HG03135 (cell line): Measurements from ENCODE around the gene JPT1.
"Not testable (repeated sequence)": the region's sequence is repeated elsewhere in the genome, so short reads cannot be mapped to it uniquely, and the experiment has no call there.

Experiments
- ATAC-seq: cut with Tn5 transposase; IDR thresholded peaks from one replicate; pipeline ENCODE4 v1.9.1; 2021; ENCODE audit warnings: mild to moderate bottlenecking, moderate library complexity; ENCODE audit not compliant: unreplicated experiment

JPT1 gene

DNA sequence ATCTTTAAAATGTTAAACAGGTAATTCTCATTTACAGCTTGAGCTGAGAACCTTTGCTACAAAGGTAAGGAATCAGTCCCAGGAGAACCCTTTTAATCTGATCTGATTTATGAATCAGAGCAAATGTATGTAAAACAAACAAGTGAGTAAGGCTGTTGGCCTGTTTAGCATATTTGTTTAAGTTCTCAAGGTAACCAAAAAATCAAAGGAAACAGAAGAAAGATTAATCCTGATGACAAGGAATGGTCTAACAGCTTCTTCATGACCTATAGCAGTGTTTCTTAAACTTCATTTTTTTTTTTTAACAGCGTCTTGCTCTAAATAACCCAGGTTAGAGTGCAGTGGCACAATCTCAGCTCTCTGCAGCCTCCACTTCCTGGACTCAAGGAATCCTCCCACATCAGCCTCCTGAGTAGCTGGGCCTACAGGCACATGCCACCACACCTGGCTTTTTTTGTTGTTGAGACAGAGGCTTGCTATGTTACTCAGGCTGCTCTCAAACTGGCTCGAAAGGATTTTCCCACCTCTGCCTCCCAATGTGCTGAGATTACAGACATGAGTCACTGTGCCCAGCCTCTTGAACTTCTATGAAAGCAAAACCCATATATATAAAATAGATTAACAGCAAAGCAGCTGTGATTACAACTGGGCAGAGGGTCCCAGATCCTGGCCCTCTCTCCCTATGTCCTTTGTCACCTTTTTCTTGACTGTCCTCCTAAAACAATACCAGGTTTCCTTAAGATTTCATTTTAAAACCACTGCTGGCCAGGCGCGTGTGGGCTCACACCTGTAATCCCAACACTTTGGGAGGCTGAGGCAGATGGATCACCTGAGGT is 5.1 kb upstream of the JPT1 start:
- no peak for ATAC-seq

DNA sequence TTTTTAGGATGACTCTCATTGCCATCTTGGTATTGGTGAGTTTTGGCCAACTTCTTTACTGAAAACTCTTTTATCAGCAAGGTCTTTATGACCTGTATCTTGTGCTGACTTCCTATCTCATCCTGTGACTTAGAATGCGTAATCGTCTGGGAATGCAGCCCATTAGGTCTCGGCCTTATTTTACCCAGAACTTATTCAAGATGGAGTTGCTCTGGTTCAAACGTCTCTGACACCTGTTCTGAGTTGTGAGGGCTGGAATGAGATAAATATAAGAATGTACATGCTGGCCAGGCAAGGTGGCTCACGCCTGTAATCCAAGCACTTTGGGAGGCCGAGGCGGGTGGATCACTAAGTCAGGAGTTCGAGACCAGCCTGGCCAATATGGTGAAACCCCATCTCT is 4.2 kb upstream of the JPT1 start:
- not testable (repeated sequence) for ATAC-seq

DNA sequence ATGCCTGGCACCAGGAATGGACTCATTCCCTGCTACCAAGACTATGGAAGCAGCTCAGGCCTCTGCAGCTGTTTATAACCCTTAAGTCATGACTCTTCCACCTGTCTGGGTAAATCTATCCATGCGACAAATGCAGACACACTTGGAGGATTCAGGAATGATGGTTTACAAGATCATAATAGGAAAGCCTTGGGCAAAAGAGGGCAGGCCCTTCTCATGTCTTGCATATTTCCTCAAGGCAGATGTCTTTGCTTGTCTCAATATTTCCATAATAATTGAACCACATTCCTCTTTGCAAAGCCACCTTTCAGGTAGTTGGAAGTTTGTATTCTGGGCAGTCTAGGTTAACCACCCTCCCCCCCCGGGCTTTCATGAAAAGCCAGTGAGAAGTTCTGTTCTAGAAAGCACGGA is 884 bp upstream of the JPT1 start:
- no peak for ATAC-seq

DNA sequence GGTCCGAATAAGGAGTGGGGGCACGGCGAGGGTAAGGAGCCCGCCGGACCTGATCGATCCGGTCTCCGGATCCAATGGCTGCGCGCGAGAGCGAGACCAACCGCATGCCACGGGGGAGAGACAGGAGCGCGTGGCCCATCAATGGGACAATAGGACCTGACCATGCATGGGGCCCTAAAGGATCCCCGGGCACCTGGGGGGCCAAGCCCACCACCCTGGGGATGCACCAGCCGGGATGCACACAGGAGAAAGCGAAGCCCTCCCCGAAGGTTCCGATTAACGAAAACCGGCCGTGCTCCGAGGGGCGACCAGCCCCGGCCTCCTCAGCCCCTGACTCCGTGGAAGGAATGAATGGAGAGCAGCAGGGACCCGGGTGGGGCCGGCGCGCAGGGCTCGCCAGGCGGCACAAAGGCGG is 525 bp downstream of the JPT1 start:
- peak; percentile 10 for ATAC-seq

DNA sequence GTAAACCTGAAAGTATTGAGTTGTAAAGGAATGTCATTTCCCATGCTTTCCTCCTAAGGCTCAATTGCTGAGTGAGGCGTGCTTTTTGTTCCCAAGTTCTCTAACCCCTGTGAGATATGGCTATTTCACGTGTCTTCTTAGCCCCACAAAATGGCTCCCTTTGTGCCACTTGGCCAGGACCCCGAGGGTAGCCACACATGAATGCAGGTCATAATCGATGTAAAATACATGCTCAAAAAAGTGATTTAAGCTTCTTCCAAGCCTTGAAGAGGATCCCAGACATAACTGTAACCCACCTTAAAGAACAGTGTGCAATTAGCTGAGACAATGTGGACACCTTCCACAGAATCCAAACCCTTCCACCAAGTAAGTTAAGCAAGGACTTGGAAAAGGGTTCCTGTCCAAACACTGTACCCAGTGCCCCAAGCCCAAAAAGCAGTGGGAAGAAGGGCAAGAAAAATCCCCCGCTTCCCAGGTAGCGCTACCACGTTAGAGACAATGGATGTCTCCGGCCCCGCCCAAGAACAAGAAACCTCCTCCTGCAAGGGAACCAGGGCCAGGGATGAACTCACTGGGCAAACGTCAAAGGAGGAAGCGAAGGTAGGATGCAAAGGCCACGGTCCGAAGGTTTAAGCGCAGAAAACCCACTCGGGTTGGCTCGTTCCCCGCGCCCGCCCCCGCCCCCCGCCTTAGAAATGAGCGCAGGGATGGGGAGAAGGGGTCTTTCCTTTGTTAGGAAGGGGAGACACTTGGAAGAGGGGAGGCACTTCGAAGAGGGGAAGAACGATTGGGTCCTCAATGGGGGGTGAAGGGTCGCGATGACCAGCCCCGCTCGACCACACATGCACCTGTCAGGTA is 1.2 kb downstream of the JPT1 start:
- no peak for ATAC-seq

DNA sequence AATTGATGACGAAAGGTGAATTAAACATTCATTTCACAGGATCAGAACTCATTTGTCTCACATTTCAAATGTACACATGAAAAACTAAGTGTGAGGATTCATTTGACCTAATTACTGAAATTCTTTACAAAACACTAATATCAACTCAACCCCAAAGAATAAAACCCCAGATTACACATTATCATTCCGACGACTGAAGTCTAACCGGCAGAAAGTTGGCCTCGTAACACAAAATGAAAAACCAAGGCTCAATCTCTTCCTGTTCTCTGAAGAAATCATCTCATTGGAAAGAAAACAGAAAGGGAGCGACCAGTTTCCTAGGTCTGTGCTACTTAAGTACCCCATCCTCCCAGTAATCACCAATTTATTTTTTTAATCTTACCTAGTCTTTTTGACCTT is 1.8 kb downstream of the JPT1 start:
- no peak for ATAC-seq

DNA sequence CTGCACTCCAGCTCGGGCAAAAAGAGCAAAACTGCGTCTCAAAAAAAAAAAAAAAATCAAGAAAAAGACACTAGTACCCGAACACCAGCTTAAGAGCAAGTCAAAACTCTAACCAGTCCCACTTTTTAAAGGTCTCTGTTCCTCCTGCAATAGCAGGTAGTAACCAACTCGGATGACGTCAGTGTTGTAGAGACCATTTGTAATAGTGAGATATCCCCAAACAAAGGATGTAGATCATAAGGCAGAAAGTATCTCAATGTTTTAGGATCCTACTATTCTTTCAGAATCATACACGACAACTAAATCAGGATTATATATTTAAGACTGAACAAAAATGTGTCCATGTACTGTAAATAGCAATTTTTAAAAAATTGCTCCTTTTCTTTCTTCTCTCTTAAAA is 2.4 kb downstream of the JPT1 start:
- no peak for ATAC-seq

DNA sequence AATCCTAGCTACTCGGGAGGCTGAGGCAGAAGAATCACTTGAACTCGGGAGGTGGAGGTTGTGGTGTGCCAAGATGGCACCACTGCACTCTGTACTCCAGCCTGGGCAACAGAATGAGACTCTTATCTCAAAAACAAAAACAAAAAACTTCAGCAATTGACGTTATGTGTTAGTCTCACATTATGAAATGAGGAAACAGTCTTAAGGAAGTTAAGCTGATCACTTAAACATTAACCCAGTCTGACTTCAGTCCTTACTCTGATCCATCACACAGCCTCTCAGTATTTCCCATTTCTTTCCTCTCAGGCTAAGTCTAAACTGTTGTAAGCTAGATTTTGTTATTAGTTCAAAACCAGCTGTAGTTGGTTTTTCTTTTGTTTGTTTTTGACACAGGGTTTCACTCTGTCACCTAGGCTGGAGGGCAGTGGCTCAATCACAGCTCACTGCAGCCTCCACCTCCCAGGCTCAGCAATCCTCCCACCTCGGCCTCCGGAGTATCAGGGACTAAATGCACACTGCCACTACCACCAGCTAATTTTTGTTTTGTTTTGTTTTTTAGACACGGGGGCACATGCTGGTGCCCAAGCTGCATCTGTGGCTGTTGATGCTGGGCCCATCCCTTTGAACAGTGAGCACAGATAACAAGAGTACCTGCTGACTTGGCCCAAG is 6.3 kb downstream of the JPT1 start:
- no peak for ATAC-seq

DNA sequence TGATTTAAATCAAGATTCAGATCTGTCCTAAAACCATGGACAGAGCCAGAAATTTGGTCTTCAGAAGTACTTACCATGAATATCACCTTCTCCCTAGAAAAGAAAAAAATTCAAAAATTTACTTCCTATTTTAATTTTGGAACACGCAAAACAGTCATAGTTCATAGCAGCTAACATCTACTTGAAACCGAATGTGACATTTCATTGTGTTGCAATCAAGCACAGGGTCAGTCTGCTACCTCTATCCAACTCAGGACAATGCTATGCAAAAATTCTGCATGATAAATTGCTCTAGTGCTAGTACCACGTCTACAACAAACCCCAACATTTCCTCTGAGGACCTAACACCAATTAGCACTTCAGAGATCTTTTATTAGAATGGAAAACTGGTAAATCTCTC is 7.7 kb downstream of the JPT1 start:
- ATAC-seq = no peak

DNA sequence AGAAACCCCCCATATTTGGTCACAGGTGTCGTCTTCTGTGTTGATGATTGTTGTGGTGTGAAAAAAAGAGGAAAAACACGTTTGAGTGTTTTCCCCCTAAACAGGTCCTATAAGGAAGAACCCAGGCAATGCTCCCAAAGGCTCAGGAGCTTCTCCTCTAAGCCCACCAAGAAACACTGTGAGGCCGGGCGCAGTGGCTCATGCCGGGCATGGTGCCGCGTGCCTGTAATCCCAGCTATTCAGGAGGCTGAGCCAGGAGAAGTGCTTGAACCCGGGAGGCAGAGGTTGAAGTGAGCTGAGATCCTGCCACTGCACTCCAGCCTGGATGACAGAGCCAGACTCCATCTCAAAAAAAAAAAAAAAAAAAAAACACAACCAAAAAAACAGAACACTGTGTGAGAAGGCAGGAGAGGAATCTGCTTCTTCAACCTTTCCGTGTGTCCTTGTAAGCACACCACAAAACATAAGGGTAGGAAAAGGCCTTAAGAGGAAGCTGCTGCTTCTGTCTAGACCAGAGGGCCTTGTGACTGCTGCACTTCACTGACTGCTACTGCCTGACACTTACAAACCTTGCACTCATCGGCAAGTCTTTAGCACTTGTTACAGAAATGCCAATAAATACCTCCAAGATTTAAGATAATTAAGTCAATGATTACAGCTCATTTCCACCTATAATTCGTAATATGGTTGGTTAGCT is 9.3 kb downstream of the JPT1 start:
- no peak for ATAC-seq

DNA sequence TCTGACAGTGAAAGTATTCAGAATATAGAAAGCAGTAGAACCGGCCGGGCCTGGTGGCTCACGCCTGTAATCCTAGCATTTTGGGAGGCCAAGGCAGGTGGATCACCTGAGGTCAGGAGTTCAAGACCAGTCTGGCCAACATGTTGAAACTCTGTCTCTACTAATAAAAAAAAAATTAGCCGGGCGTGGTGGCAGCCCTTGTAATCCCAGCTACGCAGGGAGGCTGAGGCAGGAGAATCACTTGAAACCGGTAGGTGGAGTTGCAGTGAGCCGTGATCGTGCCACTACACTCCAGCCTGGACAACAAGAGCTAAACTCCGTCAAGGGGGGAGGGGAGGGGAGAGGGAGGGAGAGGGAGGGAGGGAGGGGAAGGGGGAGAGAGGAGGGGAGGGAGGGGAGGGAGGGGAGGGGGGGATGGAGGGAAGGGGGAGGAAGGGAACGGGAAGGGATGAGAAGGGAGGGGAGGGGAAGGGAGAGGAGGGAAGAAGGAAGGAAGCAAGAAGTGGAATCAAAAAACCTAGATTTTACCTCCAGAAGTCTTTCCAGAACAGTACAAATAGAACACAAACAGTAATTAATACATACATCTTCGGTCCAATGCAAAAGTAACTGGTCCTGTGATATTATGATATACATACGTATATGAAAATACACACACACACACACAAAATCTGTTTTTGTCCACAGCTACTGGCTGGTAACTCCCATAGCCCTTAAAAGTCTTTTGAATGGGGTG is 11.9 kb downstream of the JPT1 start:
- ATAC-seq = no peak

DNA sequence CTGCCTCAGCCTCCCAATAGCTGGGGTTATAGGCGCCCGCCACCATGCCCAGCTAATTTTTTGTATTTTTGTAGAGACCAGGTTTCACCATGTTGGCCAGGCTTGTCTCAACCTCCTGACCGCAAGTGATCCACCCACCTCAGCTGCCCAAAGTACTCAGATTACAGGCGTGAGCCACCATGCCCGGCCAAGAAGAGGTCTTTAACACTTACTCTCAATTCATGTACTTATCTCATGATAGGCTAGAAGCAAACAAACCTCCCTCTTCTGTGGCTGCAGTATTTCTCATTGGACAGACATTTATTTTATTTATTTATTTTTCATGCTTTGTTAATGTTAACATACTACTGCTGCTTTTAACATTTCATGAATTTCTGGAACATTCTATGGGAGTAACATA is 15.8 kb downstream of the JPT1 start:
- ATAC-seq = no peak

DNA sequence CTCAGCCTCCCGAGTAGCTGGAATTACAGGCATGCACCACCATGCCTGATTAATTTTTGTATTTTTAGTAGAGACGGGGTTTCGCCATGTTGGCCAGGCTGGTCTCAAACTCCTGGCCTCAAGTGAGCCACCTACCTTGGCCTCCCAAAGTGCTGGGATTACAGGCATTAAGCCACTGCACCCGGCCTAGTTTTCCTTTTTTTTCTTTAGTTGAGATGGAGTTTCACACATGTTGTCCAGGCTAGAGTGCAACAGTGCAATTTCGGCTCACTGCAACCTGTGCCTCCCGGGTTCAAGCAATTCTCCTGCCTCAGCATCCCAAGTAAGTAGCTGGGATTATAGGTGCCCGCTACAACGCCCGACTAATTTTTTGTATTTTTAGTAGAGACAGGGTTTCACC is 16.6 kb downstream of the JPT1 start:
- ATAC-seq = not testable (repeated sequence)

DNA sequence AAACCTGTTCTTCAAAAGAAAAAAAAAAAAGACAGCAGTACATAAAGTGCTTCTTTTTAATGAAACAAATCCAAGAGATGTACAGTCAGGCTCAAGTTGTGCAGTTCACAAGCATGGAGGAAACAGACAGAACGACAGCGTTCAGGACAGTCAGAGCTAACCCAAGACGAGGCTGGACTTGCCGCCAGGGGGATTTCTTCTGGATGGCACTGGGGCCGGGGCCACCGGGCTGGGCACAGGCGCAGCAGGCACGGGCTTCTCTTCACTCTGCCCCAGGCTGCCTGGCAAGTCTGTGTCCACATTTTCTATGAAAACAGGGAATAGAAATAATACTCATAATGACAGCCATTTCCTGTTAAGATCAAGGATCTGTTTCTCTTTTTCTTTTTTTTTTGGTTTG is 18.4 kb downstream of the JPT1 start:
- ATAC-seq = no peak

DNA sequence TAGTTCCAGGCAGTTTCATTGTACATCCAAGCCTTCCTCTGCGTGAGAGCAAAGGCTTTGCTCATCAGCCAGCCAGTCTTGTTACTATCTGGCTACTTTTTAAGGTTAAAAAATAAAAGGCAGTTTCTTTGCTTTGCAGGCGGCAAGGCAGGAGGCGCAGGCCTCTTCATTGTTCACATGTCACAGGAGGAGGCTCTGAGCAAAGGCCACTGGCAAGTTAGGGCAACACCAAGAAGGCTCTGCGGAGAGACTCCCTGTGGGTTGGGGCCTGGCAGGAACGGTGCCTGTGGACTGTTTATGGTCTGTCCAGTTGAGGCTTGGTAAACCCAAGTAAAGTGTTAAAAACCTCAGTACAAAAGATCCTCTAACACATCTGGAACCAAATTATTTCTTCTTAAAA is 18.9 kb downstream of the JPT1 start:
- ATAC-seq = no peak

DNA sequence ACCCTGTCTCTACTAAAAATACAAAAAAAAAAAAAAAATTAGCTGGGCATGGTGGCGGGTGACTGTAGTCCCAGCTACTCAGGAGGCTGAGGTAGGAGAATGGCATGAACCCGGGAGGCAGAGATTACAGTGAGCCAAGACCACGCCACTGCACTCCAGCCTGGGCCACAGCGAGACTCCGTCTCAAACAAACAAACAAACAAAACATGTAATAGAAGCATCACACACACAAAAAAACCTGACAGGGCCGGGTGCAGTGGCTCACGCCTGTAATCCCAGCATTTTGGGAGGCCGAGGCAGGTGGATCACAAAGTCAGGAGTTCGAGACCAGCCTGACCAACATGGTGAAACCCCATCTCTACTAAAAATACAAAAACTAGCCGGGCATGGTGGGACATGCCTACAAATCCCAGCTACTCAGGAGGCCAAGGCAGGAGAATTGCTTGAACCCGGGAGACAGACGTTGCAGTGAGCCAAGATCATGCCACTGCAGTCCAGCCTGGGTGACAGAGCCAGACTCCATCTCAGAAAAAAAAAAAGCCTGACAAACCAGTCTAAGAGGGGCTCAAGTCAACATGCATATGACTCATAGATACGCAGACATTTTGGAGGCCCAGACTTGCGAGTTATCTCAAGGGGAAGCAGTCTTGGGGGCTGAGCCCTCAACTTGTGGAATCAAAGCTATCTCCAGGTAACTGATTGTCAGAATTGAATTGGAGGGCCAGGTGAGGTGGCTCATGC is 20.5 kb downstream of the JPT1 start:
- not testable (repeated sequence) for ATAC-seq

DNA sequence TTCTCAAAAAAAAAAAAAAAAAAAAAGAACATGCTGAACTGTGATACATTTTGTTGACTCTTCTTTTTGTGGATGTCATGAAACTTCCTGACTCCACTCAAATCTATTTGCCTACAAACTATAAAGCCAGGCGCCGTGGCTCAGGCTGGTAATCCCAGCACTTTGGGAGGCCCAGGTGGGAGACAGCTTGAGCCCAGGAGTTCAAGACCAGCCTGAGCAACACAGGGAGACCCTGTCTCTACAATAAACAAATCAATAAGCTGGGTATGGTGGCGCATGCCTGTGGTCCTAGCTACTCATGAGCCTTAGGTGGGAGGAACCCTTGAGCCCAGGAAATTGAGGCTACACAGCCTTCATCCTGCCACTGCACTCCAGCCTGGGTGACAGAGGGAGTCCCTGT is 21.3 kb downstream of the JPT1 start:
- ATAC-seq = no peak

DNA sequence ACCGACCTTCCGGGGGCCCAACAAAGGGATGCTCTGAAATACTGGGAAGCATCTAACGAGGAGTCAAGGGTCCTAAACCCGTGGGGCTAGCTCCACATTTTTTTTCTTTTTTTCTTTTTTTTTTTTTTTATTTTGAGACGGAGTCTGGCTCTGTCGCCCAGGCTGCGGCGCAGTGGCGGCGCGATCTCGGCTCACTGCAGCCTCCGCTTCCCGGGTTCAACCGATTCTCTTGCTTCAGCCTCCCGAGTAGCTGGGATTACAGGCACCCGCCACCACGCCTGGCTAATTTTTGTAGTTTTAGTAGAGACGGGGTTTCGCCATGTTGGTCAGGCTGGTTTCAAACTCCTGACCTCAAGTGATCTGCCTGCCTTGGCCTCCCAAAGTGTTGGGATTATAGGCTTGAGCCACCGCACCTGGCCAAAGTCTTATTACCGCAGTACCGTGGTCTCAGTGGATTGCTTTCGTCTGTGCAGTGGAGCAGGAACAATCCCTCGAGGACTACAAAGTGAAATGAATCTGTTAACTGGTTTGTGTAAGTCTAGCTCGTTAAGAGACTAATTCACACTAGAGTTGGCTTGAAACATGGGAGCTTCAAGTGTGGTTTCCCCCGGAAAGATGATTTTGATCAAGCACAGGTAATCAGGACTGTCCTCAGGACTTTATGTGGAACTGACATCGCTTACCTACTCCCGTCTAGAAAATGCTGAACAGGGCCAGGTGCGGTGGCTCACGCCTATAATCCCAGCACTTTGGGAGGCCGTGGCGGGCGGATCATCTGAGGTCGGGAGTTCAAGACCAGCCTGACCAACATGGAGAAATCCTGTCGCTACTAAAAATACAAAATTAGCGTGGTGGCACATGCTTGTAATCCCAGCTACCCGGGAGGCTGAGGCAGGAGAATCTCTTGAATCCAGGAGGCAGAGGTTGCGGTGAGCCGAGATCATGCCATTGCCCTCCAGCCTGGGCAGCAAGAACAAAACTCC is 22.0 kb downstream of the JPT1 start:
- not testable (repeated sequence) for ATAC-seq
